ENCODE data around the gene NAP1L4.

NAP1L4 gene

DNA sequence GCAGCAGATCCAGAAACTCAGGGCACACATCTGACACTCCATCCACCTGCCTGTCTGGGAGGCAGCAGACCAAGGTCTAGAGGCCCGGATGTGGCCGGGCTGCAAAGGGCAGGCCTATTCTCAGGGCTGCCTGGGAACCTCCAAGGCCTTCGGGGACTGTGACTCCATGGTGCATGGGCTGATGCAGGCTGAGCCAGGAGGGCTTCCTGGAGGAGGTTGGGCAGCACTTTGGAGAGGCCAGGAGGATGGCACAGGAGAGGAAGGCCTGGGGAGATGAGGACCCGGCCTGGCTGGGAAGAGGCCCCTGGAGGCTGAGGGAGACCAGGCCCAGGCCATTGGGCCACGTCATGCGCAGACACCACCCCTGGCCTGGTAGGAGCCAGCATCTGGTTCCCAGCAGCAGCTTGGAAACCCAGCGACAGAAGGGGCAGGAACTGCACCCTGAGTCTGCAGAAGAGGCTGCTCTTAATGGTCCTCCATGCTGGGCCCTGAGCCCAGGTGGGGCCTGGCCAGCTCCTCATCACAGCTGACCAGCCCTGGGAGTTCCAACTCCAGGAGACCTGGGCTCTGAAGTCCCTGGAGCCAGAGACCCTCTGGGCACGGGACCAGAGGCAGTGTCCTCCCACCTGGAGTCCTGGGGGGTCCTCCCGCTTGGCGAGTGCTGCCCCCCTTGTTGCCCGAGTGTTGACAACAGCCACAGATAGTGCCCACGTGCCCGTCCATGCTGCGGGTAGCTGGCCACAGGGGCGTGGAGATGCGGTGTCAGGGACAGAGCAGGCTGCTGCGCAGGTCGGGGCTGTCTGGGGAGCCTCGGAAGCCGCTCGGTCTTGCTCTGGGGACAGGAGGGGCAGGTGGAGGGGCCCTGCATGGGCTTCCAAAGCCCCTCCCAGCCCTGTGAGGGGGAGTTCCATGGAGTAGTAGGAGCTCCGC lies 68.4 kb downstream of the NAP1L4 start:
- DNase-seq (ENCODE audit: low read depth, low spot score): no peak

- DNase-seq (ENCODE audit: low read depth, low spot score): no peak
These were observed 69.5 kb downstream of the NAP1L4 start for GRCh38 chr11:2922655-2923054.

DNA sequence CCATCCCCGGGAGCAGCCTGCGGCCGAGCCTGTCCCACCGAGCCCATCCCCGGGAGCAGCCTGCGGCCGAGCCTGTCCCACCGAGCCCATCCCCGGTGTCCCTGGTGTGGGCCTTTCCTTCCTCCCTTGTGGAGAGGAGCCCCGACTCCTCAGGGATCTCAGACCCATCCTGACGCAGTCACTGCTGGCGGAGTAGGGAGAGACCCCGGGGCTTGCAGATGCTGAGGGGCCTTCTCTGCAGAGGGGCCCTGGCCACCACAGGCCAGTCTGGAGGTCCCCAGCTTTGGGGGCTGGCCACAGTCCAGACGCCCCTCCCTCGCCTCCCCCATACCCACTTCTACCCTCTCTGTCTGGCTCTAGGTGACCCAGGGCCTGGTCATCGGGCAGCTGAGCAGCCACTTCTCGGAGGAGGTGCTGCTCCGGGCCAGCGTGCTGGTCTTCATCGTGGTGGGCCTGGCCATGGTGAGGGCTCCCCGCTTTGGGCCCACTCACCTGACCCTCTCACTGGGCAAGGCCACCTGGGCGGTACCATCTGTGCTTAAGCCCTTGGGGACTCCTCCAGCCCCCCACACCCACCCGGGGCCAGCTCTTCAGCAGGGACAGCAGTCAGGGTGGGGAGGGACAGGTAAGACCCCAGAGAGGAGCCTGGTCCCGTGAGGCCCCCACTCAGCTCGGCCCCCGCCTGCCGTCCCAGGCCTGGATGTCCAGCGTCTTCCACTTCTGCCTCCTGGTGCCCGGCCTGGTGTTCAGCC lies 70.2 kb downstream of the NAP1L4 start:
- DNase-seq (ENCODE audit: low read depth, low spot score): no peak

- DNase-seq (ENCODE audit: low read depth, low spot score): no peak
These were observed 70.9 kb downstream of the NAP1L4 start for GRCh38 chr11:2921261-2921660.

- DNase-seq (ENCODE audit: low read depth, low spot score): no peak
These were observed 71.8 kb downstream of the NAP1L4 start for GRCh38 chr11:2920343-2920742.

DNA sequence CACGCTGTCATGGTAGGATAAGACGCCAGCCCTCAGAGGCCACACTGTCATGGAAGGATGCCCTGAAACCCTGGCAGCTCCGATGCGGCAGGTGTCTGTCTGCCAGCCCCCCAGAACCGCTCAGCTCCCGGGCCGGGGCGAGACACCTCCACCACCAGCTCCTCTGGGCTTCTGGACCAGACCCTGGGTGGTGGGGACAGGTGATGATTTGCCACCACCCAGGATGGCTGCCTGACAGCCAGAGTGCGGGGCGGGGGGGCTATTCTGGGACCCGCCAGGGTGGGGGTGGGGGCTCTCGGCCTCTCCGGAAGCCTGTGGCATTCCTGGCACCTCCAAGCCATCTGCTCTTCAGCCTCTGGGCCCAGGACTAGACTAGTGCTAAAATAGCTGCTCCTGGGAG lies 72.3 kb downstream of the NAP1L4 start:
- DNase-seq (ENCODE audit: low read depth, low spot score): no peak

- no peak for DNase-seq (ENCODE audit: low read depth, low spot score)
These were observed 72.9 kb downstream of the NAP1L4 start for GRCh38 chr11:2919188-2919587.

DNA sequence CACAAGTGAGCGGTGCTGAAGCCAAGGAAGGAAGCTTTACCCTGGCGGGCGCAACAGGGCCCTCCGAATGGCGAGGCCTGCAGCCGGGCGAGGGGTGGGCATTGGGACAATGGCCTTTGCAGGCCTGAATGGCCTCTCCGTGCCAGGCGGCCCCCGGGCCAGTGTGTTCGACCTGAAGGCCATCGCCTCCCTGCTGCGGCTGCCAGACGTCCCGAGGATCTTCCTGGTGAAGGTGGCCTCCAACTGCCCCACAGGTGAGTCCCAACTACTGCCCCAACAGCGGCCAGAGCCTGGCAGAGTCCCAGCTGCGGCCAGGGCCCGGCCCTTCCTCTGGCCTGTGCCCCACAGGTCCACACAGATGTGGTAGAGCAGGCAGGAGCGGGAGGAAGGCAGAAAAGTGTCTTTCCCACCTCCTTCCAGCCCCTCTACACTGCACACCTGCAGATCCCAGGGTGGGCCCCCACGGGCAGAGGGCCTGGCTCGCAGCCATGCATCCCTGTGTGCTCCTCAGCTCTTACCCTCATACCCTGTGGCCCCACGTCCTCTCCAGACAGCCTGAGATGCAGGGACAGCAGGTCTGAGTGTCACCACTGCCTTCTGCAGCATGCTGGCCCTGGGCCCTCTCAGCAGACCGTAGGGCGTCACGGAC lies 74.2 kb downstream of the NAP1L4 start:
- DNase-seq (ENCODE audit: low read depth, low spot score): no peak

DNA sequence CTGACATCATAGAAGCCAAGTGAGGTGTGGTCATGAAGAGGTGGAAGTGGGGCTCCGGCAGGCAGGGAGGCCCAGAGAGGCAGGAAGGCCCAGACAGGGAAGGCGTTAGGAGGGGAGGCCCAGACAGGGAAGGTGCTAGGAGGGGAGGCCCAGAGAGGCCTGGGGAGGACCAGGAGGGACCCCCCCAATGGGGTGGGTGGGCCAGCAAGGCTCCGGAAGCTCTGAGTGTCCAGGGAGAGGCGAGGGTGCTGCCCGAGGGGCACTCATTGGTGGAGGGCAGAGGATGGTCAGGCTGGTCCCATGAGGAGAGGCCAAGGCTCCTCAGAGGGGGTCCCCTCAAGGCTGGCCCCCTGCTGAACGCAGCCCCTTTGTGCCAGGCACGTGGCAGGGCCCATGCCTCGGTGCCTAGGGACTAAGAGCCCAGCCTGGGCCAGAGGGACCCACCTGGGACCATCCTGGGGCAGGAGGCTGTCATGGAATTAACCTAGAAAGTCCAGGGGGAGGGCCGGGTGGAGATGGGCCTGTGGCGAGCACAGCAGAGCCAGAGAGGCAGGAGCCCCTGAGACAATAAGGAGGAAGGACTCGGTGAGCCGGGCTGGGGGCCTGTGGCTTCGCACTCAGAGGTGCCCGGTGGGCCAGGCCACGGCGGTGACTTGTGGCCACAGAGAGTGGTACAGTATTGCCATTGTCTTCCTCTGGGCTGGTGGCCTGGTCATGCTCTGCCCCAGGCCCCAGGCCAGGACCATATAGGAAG lies 75.1 kb downstream of the NAP1L4 start:
- no peak for DNase-seq (ENCODE audit: low read depth, low spot score)

GRCh38 chr11:2916114-2916891 lies 75.8 kb downstream of the NAP1L4 start:
- no peak for DNase-seq (ENCODE audit: low read depth, low spot score)

- DNase-seq (ENCODE audit: low read depth, low spot score): no peak
These were observed 76.7 kb downstream of the NAP1L4 start for GRCh38 chr11:2915473-2915872.

DNA sequence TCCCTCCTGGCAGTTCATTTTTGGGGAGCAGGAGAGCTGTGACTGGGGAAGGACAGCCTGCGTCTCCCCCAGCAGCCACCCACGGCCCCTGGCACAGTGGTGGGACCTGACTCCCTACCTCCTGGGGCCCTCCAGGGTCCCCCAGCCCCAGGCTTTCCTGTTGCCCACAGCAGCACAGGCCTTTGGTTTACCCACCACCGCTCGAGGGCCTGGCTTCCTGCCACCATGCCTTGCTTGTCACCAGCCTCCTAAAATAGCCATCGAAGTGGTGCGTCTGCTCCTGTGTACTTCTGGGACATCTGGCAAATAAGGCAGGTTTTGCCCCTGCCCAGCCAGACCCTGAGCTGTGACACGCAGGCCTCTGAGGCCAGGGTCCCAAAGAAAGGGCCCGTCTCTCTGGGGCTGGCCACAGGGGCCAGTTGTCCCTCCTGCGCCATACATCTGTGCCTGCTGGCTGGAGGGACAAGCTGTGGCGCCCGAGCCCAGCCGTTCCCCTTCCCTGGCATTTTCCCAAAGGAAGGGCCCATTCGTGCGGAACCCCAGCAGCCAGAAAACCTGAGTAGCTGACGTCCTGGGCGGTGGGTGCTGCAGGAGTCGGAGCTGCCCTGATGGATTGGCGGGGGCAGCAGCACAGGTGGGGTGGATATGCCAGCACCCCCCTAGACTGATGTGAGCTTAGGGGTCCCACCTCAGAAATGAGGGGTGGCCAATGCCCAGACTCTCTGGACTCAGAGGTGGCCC lies 77.5 kb downstream of the NAP1L4 start:
- DNase-seq (ENCODE audit: low read depth, low spot score): peak; percentile 39

DNA sequence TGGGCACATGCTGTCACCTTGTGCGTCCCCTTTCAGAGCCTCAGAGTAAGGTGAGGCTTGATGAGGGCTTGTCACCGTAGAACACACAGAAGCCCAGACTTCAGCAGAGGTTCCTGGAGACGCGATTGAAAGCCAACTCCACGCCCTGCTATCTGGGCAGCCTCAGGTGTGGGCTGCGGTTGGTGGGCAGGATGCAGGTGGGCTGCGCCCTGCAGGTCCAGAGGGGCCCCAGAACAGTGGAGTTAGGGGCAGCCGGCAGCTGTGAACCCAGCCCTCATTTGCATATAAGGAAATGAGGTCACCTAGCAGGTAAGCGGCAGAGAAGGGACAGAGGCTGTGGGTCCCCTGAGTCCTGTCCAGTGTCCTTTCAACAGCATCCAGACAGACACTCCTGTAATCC lies 78.4 kb downstream of the NAP1L4 start:
- no peak for DNase-seq (ENCODE audit: low read depth, low spot score)

- DNase-seq (ENCODE audit: low read depth, low spot score): peak; percentile 74
These were observed 79.1 kb downstream of the NAP1L4 start for GRCh38 chr11:2913019-2913431.

DNA sequence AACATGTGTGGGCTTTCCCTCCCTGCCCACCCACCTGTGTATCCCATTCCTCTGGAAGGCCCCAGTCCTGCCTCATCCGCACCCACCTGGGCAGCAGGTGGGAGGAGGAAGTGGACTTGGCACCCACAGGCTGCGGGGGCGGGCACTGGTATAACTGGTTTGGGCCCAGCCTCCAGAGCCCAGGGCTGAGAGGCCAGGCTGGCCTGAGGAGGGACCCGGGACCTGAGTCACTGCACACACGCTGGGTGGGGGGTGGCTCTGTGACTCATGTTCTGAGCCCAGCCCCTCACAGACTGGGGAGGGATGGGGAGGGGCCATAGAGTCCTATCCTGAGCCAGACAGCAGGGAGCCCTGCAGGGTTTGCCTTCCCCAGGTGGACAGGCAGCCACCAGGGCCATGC lies 79.6 kb downstream of the NAP1L4 start:
- peak; percentile 94 for DNase-seq (ENCODE audit: low read depth, low spot score)

DNA sequence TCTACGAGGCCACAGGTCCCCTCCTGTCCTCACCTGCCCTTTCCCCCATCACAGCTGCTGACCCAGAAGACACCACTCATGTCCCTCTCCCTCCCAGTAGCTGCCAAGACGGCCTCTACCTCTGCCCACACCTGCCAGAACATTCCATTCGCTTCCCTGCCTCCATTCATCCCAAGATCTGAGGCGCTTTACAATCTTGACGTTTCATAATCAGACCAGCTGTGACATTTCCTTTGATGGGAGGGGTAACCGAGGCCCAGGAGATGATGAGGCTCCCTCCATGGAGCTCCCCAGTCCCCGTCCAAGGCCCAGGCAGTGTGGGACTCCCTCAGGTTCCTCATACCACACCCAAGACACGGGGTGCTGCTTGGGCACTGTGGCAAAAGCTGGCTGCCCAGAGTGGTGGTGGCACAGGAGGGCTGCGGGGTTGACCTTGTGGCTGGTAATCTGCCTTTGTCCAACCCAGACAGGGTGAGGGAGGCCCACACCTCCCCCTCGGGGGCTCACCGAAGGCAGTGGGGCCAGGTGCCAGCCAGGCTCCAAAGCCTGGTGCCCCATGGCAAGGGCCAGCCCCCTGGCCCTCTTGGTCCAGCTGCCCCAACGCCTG lies 80.2 kb downstream of the NAP1L4 start:
- DNase-seq (ENCODE audit: low read depth, low spot score): no peak

GRCh38 chr11:2911088-2911784 lies 80.9 kb downstream of the NAP1L4 start:
- no peak for DNase-seq (ENCODE audit: low read depth, low spot score)

DNA sequence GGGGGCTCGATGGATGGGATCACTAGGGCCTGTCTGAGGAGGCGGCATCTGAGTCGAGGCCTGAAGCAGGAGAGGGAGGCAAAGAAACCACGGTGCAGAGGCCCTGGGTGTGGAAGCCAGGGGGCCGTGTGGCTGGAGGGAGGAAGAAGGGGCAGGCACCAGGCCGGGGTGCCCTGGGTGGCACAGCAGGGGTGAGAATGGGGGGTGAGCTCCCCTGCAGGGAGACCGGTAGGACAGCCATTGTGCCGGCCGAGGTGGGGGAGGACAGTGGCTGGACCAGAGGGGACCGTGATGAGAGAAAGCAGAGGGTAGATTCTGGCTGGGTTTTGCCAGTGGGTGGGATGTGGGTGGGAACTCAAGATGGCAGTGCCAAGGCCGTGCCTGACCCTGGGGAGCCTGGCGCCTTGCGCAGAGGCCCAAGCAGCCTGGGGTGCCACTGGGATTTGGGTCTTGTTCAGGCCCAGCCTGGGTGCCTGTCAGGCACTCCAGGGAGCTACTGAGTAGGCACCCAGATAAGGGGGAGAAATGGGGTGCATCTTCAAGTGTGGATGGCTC lies 81.7 kb downstream of the NAP1L4 start:
- DNase-seq (ENCODE audit: low read depth, low spot score): no peak

Data from astrocyte of the hippocampus (primary cell).